K562 (cell line): ENCODE measurements around the gene SYMPK. TPM values are rescaled to one million over a fixed set of nuclear protein-coding genes. Genes with fewer than 3 reads are reported as not detected.

Experiments used
- BRF1 ChIP-seq: IDR thresholded peaks from 3 replicates; pipeline ENCODE4 v1.6.1; 2011; ENCODE audit warnings: borderline replicate concordance, mild to moderate bottlenecking; ENCODE audit not compliant: insufficient read length; ENCODE audit errors: extremely low read depth
- CAMTA2 ChIP-seq: fragments of 250-450 bp; sonication (Bioruptor Pico); conservative IDR thresholded peaks from 2 replicates; pipeline ENCODE4 v1.5.1; 2022
- ETS1 ChIP-seq: conservative IDR thresholded peaks from 2 replicates; pipeline ENCODE4 v1.6.1; 2011; ENCODE audit warnings: low read depth, mild to moderate bottlenecking, low read length; ENCODE audit not compliant: control insufficient read depth
- ILK ChIP-seq: fragments of 450-650 bp; IDR thresholded peaks from 2 replicates; pipeline ENCODE4 v1.6.1; 2016; ENCODE audit warnings: missing genetic modification characterization, low read depth, mild to moderate bottlenecking, missing compliant biosample characterization, moderate library complexity, borderline replicate concordance
- MAFF ChIP-seq: IDR thresholded peaks from 2 replicates; pipeline ENCODE4 v1.6.1; 2012; ENCODE audit warnings: low read length, improper control_type of control experiment
- MCM5 ChIP-seq: fragments of 450-650 bp; IDR thresholded peaks from 2 replicates; pipeline ENCODE4 v1.6.1; 2016; ENCODE audit warnings: low read depth
- MTA2 ChIP-seq: fragments of 450-650 bp; IDR thresholded peaks from 2 replicates; pipeline ENCODE4 v1.6.1; 2016; ENCODE audit warnings: low read depth
- MXI1 ChIP-seq: IDR thresholded peaks from 2 replicates; pipeline ENCODE4 v1.6.1; 2011; ENCODE audit warnings: low read depth, mild to moderate bottlenecking, improper control_type of control experiment, low read length
- ZBTB26 ChIP-seq: fragments of 450-650 bp; formaldehyde crosslinking; IDR thresholded peaks from 2 replicates; pipeline ENCODE4 v1.4.0; 2022; ENCODE audit warnings: missing genetic modification characterization
- ZBTB40 ChIP-seq, 2 experiments: fragments of 450-650 bp in 1 of 2; sonication (generic) in 1 of 2; formaldehyde crosslinking in 1 of 2; IDR thresholded peaks; 2 replicates each; pipeline versions ENCODE4 v1.7.1 to v1.9.0; 2016 to 2022; ENCODE audit warnings: inconsistent platforms in 1 of 2, mild to moderate bottlenecking in 1 of 2, missing genetic modification reagents in 1 of 2
- ZNF384 ChIP-seq: IDR thresholded peaks from 2 replicates; pipeline ENCODE4 v1.6.1; 2012; ENCODE audit warnings: low read depth, low read length, improper control_type of control experiment
- polyA plus RNA-seq, 8 experiments: library from polyadenylated mRNA; depleted of rRNA in 4 of 8; stranded (reverse) in 5 of 8; unstranded in 3 of 8; fragments of >200 nt; fragmentation: Nextera tagmentation in 2 of 8; fragmentation: Illumina TruSeq in 1 of 8; extraction: Ambion mirVana in 2 of 8; extraction: Trizol in 1 of 8; gene quantifications; 2 replicates each; pipeline versions ENCODE4 v1.2.1 to v1.2.3, GENCODE V29; 2011 to 2014; ENCODE audit warnings: inconsistent platforms in 1 of 8, missing spikeins in 1 of 8
- total RNA-seq, 7 experiments: library from RNA; depleted of rRNA in 6 of 7; stranded (reverse); fragments of >200 nt in 6 of 7; fragmentation: Illumina TruSeq in 2 of 7; extraction: Trizol in 2 of 7; gene quantifications; 2 replicates each; pipeline versions ENCODE4 v1.2.1 to v1.2.3, GENCODE V29; 2011 to 2021; ENCODE audit warnings: low replicate concordance in 1 of 7
- TF ChIP-seq, protein P1 (sequence below): fragments of 250-450 bp; sonication (Bioruptor Pico); IDR thresholded peaks from 2 replicates; pipeline ENCODE4 v1.9.0; 2021; ENCODE audit warnings: mild to moderate bottlenecking
- TF ChIP-seq, protein P2 (sequence below): sonication (generic); formaldehyde crosslinking; IDR thresholded peaks from 2 replicates; pipeline ENCODE4 v1.8.1; 2023; ENCODE audit warnings: mild to moderate bottlenecking, missing genetic modification reagents, moderate library complexity

SYMPK gene
- total and polyA plus RNA-seq, 9 of the 15 experiments (the other 6 are each of a cell fraction or from before 2014, with no cell fraction given): 0.73 to 95.5 (median 58.4) TPM

DNA sequence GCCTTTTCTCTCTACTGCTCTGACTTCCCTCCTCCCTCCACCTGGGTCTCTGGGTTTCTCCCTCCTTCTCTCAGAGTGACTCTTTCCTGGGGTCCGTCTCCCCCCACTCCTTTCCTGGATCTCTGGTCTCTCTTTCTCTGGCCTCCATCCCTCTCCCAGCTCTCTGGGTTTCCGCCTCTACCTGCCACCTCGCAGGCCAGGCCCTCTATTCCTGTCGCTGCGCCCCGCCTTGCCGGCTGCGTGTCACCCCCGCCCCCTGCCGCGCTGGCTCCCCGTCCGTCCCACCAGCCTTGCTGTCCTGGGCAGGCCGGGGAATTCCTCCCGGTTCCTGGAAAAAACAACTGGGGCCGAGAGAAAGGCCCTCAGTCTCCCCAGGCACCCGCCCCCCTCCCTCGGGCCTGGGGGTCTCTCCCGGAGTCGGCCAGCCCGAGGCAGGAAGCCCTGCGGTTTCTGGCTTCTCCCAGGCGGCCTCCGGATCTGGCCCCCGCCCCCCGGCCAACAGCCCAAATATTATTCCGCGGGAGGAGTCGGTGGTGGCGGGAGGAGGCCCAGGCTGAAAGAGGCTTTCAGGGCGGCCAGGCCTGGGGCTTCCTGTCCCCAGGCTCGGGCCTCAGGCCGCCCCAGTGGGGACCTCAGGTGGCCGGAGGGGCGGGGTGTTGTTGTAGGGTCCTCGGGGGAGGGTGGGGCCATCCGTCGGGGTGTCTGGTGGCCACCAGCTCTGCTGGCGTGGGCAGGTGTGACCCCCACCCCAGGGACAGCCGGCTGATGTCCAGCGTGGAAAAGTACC lies 13.7 kb upstream of the SYMPK start (continued):
- TF ChIP-seq ZBTB40 (IDR thresholded peaks at IDR 0.05): no peak
- no peak for TF ChIP-seq ZBTB40 (CRISPR knock-in tag; IDR thresholded peaks at IDR 0.05)
- no peak for TF ChIP-seq ILK (tag)
- TF ChIP-seq CAMTA2 (CRISPR knock-in tag): no peak
- no peak for TF ChIP-seq MAFF
- TF ChIP-seq, protein P1, sequence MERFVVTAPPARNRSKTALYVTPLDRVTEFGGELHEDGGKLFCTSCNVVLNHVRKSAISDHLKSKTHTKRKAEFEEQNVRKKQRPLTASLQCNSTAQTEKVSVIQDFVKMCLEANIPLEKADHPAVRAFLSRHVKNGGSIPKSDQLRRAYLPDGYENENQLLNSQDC (CRISPR knock-in tag): no peak
- TF ChIP-seq, protein P2, sequence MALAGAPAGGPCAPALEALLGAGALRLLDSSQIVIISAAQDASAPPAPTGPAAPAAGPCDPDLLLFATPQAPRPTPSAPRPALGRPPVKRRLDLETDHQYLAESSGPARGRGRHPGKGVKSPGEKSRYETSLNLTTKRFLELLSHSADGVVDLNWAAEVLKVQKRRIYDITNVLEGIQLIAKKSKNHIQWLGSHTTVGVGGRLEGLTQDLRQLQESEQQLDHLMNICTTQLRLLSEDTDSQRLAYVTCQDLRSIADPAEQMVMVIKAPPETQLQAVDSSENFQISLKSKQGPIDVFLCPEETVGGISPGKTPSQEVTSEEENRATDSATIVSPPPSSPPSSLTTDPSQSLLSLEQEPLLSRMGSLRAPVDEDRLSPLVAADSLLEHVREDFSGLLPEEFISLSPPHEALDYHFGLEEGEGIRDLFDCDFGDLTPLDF: no peak
- peak; percentile 92; the same call in 1 of the 2 replicates for TF ChIP-seq ZBTB26 (CRISPR knock-in tag)
- TF ChIP-seq MCM5: no peak
- TF ChIP-seq ETS1: no peak
- no peak for TF ChIP-seq ZNF384
- TF ChIP-seq MTA2: no peak; the same call in 1 of the 2 replicates
- no peak for TF ChIP-seq MXI1
- TF ChIP-seq BRF1: no peak
